Measurements from ENCODE around the gene FLG2.

DNA sequence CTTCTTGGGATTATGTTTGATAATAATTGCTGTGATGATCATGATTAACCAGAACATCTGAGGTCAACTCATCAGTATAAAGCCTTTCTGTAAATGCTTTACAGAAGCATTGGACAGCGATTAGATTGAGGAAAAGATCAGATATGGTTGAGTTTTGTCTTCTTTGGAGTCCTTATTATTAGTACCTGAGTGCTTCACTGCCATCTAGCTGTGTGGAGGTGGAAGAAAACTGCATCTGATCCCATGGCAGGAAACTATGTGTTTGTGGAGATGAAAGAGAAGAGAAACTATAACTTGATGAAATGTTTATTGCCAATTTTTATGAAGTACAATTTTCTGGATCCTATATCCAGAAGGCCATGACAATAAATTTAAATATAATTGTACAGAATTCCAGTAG lies 11.4 kb downstream of the FLG2 start:
- TF ChIP-seq CTCF (conservative IDR thresholded peaks at IDR 0.05; ENCODE audit: low read depth, low read length) (no peak), CHD1 (IDR thresholded peaks at IDR 0.05; ENCODE audit: low read depth, low read length) (no peak), POLR2A (IDR thresholded peaks at IDR 0.05; ENCODE audit: low read depth, low read length) (no peak), MAFK (IDR thresholded peaks at IDR 0.05; ENCODE audit: low read depth, low read length) (no peak), MAZ (IDR thresholded peaks at IDR 0.05; ENCODE audit: borderline replicate concordance, low read depth, low read length) (no peak), RFX5 (IDR thresholded peaks at IDR 0.05; ENCODE audit: low read depth, low read length) (no peak), SMC3 (IDR thresholded peaks at IDR 0.05; ENCODE audit: low read depth, low read length) (no peak), RCOR1 (IDR thresholded peaks at IDR 0.05; ENCODE audit: insufficient replicate concordance, low read length) (no peak), FOS (IDR thresholded peaks at IDR 0.05; ENCODE audit: low read depth, low read length) (no peak), CEBPB (IDR thresholded peaks at IDR 0.05; ENCODE audit: low read depth, low read length) (no peak), RAD21 (IDR thresholded peaks at IDR 0.05; ENCODE audit: low read length) (no peak)
- TF ChIP-seq, protein P1, sequence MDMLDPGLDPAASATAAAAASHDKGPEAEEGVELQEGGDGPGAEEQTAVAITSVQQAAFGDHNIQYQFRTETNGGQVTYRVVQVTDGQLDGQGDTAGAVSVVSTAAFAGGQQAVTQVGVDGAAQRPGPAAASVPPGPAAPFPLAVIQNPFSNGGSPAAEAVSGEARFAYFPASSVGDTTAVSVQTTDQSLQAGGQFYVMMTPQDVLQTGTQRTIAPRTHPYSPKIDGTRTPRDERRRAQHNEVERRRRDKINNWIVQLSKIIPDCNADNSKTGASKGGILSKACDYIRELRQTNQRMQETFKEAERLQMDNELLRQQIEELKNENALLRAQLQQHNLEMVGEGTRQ (IDR thresholded peaks at IDR 0.05; ENCODE audit: low read depth, low read length), result no peak
